H1 (cell line): ENCODE data around the gene BRD7. TPM values are rescaled to one million over a fixed set of nuclear protein-coding genes. Genes with fewer than 3 reads are reported as not detected.

Experiments
- NANOG ChIP-seq: IDR thresholded peaks from 2 replicates; pipeline ENCODE4 v1.6.1; 2011; ENCODE audit warnings: low read length, low read depth, mild to moderate bottlenecking, inconsistent platforms; ENCODE audit not compliant: insufficient read depth, poor library complexity, severe bottlenecking
- TAF1 ChIP-seq: IDR thresholded peaks from 2 replicates; pipeline ENCODE4 v1.6.1; 2011; ENCODE audit warnings: mild to moderate bottlenecking, low read depth, low read length
- polyA plus RNA-seq, 7 experiments: library from polyadenylated mRNA; depleted of rRNA in 3 of 7; stranded (reverse) in 5 of 7; unstranded in 2 of 7; fragments of >200 nt in 5 of 7; fragments of 200-250 nt in 2 of 7; gene quantifications; 1 replicate in 5 of 7; 2 replicates in 1 of 7; 4 replicates in 1 of 7; pipeline versions ENCODE4 v1.2.1 to v1.2.3, GENCODE V29; 2011 to 2013; ENCODE audit warnings: missing spikeins in 2 of 7, mixed read lengths in 2 of 7
- total RNA-seq: library from RNA; stranded (reverse); fragmentation: NEBNext Ultra II Directional; extraction: Animal tissue kit (Norgen Biotek cat#: 25700); gene quantifications from 2 replicates; pipeline ENCODE4 v1.2.1, GENCODE V29; 2021

The BRD7 gene
- total and polyA plus RNA-seq, 2 of the 8 experiments (the other 6 are each of a cell fraction or from before 2014, with no cell fraction given): 42.5 to 120 TPM

GRCh38 chr16:50322333-50322732 is 46.5 kb downstream of the BRD7 start (continued):
- TF ChIP-seq NANOG (no peak), TAF1 (no peak)
